ENCODE data around the gene ADGRE1.

DNA sequence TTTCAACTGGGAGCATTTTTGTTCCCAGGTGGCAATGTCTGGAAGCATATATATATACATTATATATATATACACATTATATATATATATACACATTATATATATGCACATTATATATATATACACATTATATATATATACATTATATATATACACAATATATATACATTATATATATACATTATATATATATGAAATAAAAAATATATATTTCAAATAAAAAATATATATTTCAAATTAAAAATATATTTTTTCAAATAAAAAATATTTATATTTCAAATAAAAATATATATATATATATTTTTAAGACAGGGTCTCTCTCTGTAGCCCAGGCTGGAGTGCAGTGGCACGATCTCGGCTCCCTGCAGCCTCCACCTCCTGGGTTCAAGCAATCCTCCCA is 61.5 kb downstream of the ADGRE1 start:
- TF ChIP-seq, protein P1, sequence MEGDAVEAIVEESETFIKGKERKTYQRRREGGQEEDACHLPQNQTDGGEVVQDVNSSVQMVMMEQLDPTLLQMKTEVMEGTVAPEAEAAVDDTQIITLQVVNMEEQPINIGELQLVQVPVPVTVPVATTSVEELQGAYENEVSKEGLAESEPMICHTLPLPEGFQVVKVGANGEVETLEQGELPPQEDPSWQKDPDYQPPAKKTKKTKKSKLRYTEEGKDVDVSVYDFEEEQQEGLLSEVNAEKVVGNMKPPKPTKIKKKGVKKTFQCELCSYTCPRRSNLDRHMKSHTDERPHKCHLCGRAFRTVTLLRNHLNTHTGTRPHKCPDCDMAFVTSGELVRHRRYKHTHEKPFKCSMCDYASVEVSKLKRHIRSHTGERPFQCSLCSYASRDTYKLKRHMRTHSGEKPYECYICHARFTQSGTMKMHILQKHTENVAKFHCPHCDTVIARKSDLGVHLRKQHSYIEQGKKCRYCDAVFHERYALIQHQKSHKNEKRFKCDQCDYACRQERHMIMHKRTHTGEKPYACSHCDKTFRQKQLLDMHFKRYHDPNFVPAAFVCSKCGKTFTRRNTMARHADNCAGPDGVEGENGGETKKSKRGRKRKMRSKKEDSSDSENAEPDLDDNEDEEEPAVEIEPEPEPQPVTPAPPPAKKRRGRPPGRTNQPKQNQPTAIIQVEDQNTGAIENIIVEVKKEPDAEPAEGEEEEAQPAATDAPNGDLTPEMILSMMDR (optimal IDR thresholded peaks at IDR 0.05 in 1 of 3, IDR thresholded peaks at IDR 0.05 in 1 of 3, conservative IDR thresholded peaks at IDR 0.05 in 1 of 3; ENCODE audit: extremely low read depth in 1 of 3, insufficient read depth in 2 of 3, low read length in 3 of 3) = no peak
- TF ChIP-seq EZH2 (IDR thresholded peaks at IDR 0.05; ENCODE audit: low read length) = no peak

All from keratinocyte (primary cell).